Stimulated activated effector memory CD8-positive, alpha-beta T cell treated with anti-CD3 and anti-CD28 coated beads, Interleukin-12 subunit alpha, Interleukin-12 subunit beta, amount 100 ng/mL, for 72 hours (primary cell): ENCODE measurements around the gene TMEM171.

Experiments used
- ATAC-seq: fragments of 150-1000 bp; cut with Tn5 transposase; 2 replicates; pipeline ENCODE4 v1.10.0; 2021
- DNase-seq, 2 donors: peaks; one replicate each; pipeline ENCODE4 v3.0.0; 2021 to 2022; ENCODE audit warnings: low spot score in 2 of 2
- H3K27ac Mint-ChIP-seq: one replicate; pipeline ENCODE4 v1.8.0; 2022; ENCODE audit warnings: mild to moderate bottlenecking, mixed read lengths
- H3K36me3 Mint-ChIP-seq: one replicate; pipeline ENCODE4 v1.8.0; 2022; ENCODE audit warnings: mild to moderate bottlenecking, mixed read lengths
- H3K4me1 Mint-ChIP-seq: one replicate; pipeline ENCODE4 v1.8.0; 2022; ENCODE audit warnings: mixed read lengths
- H3K4me3 Mint-ChIP-seq: one replicate; pipeline ENCODE4 v1.8.0; 2022; ENCODE audit warnings: mild to moderate bottlenecking, mixed read lengths
- H3K9me3 Mint-ChIP-seq: one replicate; pipeline ENCODE4 v1.8.0; 2022; ENCODE audit warnings: mixed read lengths

TMEM171 gene

GRCh38 chr5:73120222-73121118, at the start of gene TMEM171:
Gene TMEM171 (plus strand): TSS chr5:73120575. CDS start chr5:73123374, 2,799 bp downstream.
- DNase-seq, result peak in 1 of 2 donors; percentile 47
- Mint-ChIP-seq H3K4me1 (peaks cover 48% of the 10 kb centered on the region), H3K27ac (peak within 1 kb of the TSS; percentile 80), H3K9me3 (no peaks in the 10 kb centered on the region), H3K4me3 (peak within 1 kb of the TSS; percentile 72), H3K36me3 (no peaks in the 10 kb centered on the region)
- ATAC-seq, result peak; percentile 59

GRCh38 chr5:73081093-73081492, 39.3 kb upstream of the TMEM171 start:
- Mint-ChIP-seq H3K36me3 (peaks cover 7% of the 10 kb centered on the region), H3K9me3 (no peaks in the 10 kb centered on the region), H3K4me1 (no peaks in the 10 kb centered on the region), H3K27ac (no peak overlapping the region), H3K4me3 (no peak overlapping the region)
- ATAC-seq (no peak), DNase-seq (no peak)

DNA sequence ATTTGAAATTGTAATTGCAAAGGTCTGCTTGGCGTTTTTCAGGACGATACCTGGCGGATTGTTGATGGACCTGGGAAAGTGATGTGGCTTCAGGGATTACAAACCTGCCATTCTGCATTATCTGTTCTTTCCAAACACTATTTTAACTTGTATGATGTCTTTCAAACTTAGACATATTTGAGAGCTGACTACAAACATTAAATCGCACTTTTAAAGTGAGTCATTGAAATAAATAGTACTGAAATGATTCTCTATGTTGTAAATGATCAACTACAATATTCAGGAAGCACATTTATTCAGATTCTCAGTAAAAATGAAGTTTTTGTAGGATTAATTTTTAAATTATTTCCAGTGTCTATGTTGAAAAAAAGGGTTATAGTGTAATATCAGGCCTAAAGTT, 32.3 kb upstream of the TMEM171 start:
- no peak overlapping the region for H3K27ac Mint-ChIP-seq

GRCh38 chr5:73093943-73094342, 26.4 kb upstream of the TMEM171 start:
- peak; percentile 73 for ATAC-seq
- H3K27ac Mint-ChIP-seq, result no peak overlapping the region

More for the DNA sequence above, 32.3 kb upstream of the TMEM171 start:
- no peak overlapping the region for H3K4me3 Mint-ChIP-seq
- no peaks in the 10 kb centered on the region for H3K9me3 Mint-ChIP-seq
- H3K4me1 Mint-ChIP-seq, result no peaks in the 10 kb centered on the region
- ATAC-seq, result no peak
- peaks cover 8% of the 10 kb centered on the region for H3K36me3 Mint-ChIP-seq
- no peak for DNase-seq

DNA sequence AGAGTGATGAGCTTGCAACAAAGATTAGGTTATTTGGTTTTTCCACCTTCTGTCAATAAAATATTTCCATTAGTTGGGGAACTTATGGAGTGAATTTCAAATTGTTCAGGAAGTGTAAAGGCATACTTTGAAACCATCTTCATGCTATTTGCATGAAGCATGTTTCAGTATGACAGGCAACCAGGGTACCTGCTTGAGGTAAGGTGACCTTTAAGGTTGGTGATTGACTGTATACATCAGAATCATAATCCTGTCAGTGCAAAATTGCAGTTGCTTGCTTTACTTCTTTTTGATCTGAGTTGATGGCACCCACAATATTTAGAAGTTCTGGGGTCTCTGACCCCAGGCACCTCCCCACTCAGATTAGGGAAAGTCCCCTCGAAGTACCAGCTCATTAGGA, 26.0 kb upstream of the TMEM171 start:
- DNase-seq, result no peak
- Mint-ChIP-seq H3K4me3 (no peak overlapping the region), H3K36me3 (no peaks in the 10 kb centered on the region), H3K27ac (no peak overlapping the region), H3K4me1 (peaks cover 15% of the 10 kb centered on the region), H3K9me3 (no peaks in the 10 kb centered on the region)
- peak; percentile 66 for ATAC-seq

More at GRCh38 chr5:73093943-73094342, 26.4 kb upstream of the TMEM171 start:
- H3K9me3 Mint-ChIP-seq, result no peaks in the 10 kb centered on the region
- H3K36me3 Mint-ChIP-seq, result no peaks in the 10 kb centered on the region
- DNase-seq, result no peak
- peaks cover 15% of the 10 kb centered on the region for H3K4me1 Mint-ChIP-seq
- no peak overlapping the region for H3K4me3 Mint-ChIP-seq

- H3K36me3 Mint-ChIP-seq, result no peaks in the 10 kb centered on the region
- H3K4me1 Mint-ChIP-seq, result peaks cover 15% of the 10 kb centered on the region
- DNase-seq (no peak), ATAC-seq (peak; percentile 1)
- no peak overlapping the region for H3K27ac Mint-ChIP-seq
- no peak overlapping the region for H3K4me3 Mint-ChIP-seq
- no peaks in the 10 kb centered on the region for H3K9me3 Mint-ChIP-seq
Observed at GRCh38 chr5:73095564-73096238, 24.7 kb upstream of the TMEM171 start.

GRCh38 chr5:73096239-73096575, 24.2 kb upstream of the TMEM171 start:
- peak; percentile 94 for ATAC-seq

GRCh38 chr5:73097740-73098139, 22.6 kb upstream of the TMEM171 start:
- Mint-ChIP-seq H3K9me3 (no peaks in the 10 kb centered on the region), H3K4me3 (no peak overlapping the region), H3K27ac (no peak overlapping the region), H3K4me1 (peaks cover 15% of the 10 kb centered on the region), H3K36me3 (no peaks in the 10 kb centered on the region)
- ATAC-seq, result no peak
- DNase-seq, result no peak

More at GRCh38 chr5:73096239-73096575, 24.2 kb upstream of the TMEM171 start:
- no peak for DNase-seq
- Mint-ChIP-seq H3K36me3 (no peaks in the 10 kb centered on the region), H3K4me1 (peaks cover 15% of the 10 kb centered on the region), H3K4me3 (no peak overlapping the region), H3K9me3 (no peaks in the 10 kb centered on the region), H3K27ac (no peak overlapping the region)

- DNase-seq (no peak), ATAC-seq (no peak)
- Mint-ChIP-seq H3K27ac (no peak overlapping the region), H3K9me3 (no peaks in the 10 kb centered on the region), H3K36me3 (no peaks in the 10 kb centered on the region), H3K4me3 (no peak overlapping the region), H3K4me1 (peaks cover 9% of the 10 kb centered on the region)
Observed at GRCh38 chr5:73100109-73100508, 20.3 kb upstream of the TMEM171 start.

DNA sequence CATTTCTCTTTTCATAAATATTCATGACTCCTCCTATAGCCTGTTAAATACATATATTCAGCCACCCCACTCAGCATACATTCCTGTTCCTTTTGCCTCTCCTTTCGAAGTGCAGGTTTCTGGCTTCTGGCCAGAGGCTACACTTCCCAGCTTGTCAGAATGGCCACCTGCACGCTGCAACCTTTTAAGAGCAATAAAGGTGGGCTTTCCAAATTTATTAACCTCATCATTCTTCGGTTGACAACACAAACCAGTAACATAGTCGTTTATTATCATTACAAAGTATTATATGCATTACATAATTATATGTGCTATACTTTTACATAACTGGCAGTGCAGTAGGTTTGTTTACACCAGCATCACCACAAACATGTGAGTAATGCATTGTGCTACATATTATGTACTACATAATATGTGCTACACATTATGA, 16.5 kb upstream of the TMEM171 start:
- Mint-ChIP-seq H3K9me3 (no peaks in the 10 kb centered on the region), H3K27ac (no peak overlapping the region), H3K4me1 (no peaks in the 10 kb centered on the region), H3K4me3 (no peak overlapping the region), H3K36me3 (no peaks in the 10 kb centered on the region)
- ATAC-seq (no peak), DNase-seq (no peak)

- H3K9me3 Mint-ChIP-seq, result no peaks in the 10 kb centered on the region
- H3K36me3 Mint-ChIP-seq, result no peaks in the 10 kb centered on the region
- no peak overlapping the region for H3K27ac Mint-ChIP-seq
- DNase-seq (no peak), ATAC-seq (no peak)
- H3K4me1 Mint-ChIP-seq, result no peaks in the 10 kb centered on the region
- H3K4me3 Mint-ChIP-seq, result no peak overlapping the region
Observed at GRCh38 chr5:73104326-73104725, 16.0 kb upstream of the TMEM171 start.

DNA sequence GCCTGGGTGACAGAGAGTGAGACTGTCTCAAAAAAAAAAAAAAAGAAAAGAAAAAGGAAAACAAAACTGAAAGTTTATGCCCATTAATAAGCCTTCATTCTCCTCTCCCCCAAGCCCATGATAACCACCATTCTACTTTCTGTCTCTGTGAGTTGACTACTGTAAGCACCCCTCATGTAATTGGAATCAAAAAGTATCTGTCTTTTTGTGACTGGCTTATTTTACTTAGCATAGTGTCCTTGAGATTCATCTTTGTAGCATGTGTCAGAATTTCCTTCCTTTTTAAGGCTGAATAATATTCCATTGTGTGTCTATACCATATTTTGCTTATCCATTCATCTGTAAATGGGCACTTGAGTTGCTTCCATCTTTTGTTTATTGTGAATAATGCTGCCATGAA, 14.0 kb upstream of the TMEM171 start:
- no peak overlapping the region for H3K4me3 Mint-ChIP-seq
- ATAC-seq (no peak), DNase-seq (no peak)
- no peak overlapping the region for H3K27ac Mint-ChIP-seq
- H3K36me3 Mint-ChIP-seq, result no peaks in the 10 kb centered on the region
- H3K9me3 Mint-ChIP-seq, result no peaks in the 10 kb centered on the region
- H3K4me1 Mint-ChIP-seq, result no peaks in the 10 kb centered on the region

GRCh38 chr5:73110190-73110589, 10.2 kb upstream of the TMEM171 start:
- no peak overlapping the region for H3K4me3 Mint-ChIP-seq
- no peaks in the 10 kb centered on the region for H3K36me3 Mint-ChIP-seq
- H3K4me1 Mint-ChIP-seq, result no peaks in the 10 kb centered on the region
- ATAC-seq (no peak), DNase-seq (no peak)
- H3K9me3 Mint-ChIP-seq, result peaks cover 4% of the 10 kb centered on the region
- no peak overlapping the region for H3K27ac Mint-ChIP-seq

- ATAC-seq (no peak), DNase-seq (no peak)
- Mint-ChIP-seq H3K36me3 (no peaks in the 10 kb centered on the region), H3K9me3 (peaks cover 4% of the 10 kb centered on the region), H3K27ac (no peak overlapping the region), H3K4me3 (no peak overlapping the region), H3K4me1 (no peaks in the 10 kb centered on the region)
Observed at GRCh38 chr5:73111536-73111935, 8.8 kb upstream of the TMEM171 start.

GRCh38 chr5:73112359-73112758, 8.0 kb upstream of the TMEM171 start:
- Mint-ChIP-seq H3K4me3 (no peak overlapping the region), H3K4me1 (no peaks in the 10 kb centered on the region), H3K27ac (no peak overlapping the region), H3K9me3 (peaks cover 4% of the 10 kb centered on the region), H3K36me3 (no peaks in the 10 kb centered on the region)
- ATAC-seq (no peak), DNase-seq (peak in 1 of 2 donors; percentile 25)
